Esophagus squamous epithelium (tissue), 4 donors: ENCODE measurements around the gene KDM3B.

ENCODE experiments used
- CTCF ChIP-seq, 6 experiments: fragments of 450-650 bp in 4 of 6; fragments of 200-600 bp in 2 of 6; sonication (generic) in 2 of 6; IDR thresholded peaks; one replicate each; pipeline ENCODE4 v1.5.1; 2016 to 2019; ENCODE audit warnings: antibody characterized with exemption in 6 of 6, mild to moderate bottlenecking in 4 of 6, moderate library complexity in 4 of 6
- POLR2A ChIP-seq, 4 donors: fragments of 450-650 bp; IDR thresholded peaks; one replicate each; pipeline ENCODE4 v1.6.1; 2017; ENCODE audit warnings: antibody characterized with exemption in 4 of 4, mild to moderate bottlenecking in 4 of 4, moderate library complexity in 3 of 4

GRCh38 chr5:138305797-138306196 lies 46.7 kb upstream of the KDM3B start:
- TF ChIP-seq CTCF (IDR thresholded peaks at IDR 0.05), result no peak
- TF ChIP-seq POLR2A (IDR thresholded peaks at IDR 0.05), result no peak
